H1 (cell line): ENCODE measurements around the gene ADO. TPM values are rescaled to one million over a fixed set of nuclear protein-coding genes. Genes with fewer than 3 reads are reported as not detected.

Experiments used
- BCL11A ChIP-seq, 2 experiments: IDR thresholded peaks; one replicate each; pipeline ENCODE4 v1.6.1; 2011; ENCODE audit warnings: low read depth in 2 of 2, low read length in 2 of 2, mild to moderate bottlenecking in 2 of 2
- CHD7 ChIP-seq: fragments of 300-600 bp; sonication (generic); IDR thresholded peaks from 2 replicates; pipeline ENCODE4 v1.7.1; 2012; ENCODE audit warnings: low read length, moderate library complexity, mild to moderate bottlenecking, inconsistent platforms; ENCODE audit not compliant: insufficient replicate concordance
- HDAC6 ChIP-seq: IDR thresholded peaks from one replicate; pipeline ENCODE4 v1.7.1; 2012; ENCODE audit warnings: low read depth, mild to moderate bottlenecking, inconsistent platforms, low read length, moderate library complexity
- JUN ChIP-seq: IDR thresholded peaks from 2 replicates; pipeline ENCODE4 v1.6.1; 2011; ENCODE audit warnings: low read depth, mild to moderate bottlenecking, improper control_type of control experiment, low read length
- NANOG ChIP-seq: IDR thresholded peaks from 2 replicates; pipeline ENCODE4 v1.6.1; 2011; ENCODE audit warnings: low read length, low read depth, mild to moderate bottlenecking, inconsistent platforms; ENCODE audit not compliant: insufficient read depth, poor library complexity, severe bottlenecking
- RFX5 ChIP-seq: IDR thresholded peaks from 2 replicates; pipeline ENCODE4 v1.6.1; 2011; ENCODE audit warnings: low read depth, low read length, improper control_type of control experiment, borderline replicate concordance
- TAF7 ChIP-seq: optimal IDR thresholded peaks from 2 replicates; pipeline ENCODE3; 2011; ENCODE audit warnings: low read depth, mild to moderate bottlenecking, inconsistent platforms, low read length, moderate library complexity, borderline replicate concordance
- polyA plus RNA-seq, 7 experiments: library from polyadenylated mRNA; depleted of rRNA in 3 of 7; stranded (reverse) in 5 of 7; unstranded in 2 of 7; fragments of >200 nt in 5 of 7; fragments of 200-250 nt in 2 of 7; gene quantifications; 1 replicate in 5 of 7; 2 replicates in 1 of 7; 4 replicates in 1 of 7; pipeline versions ENCODE4 v1.2.1 to v1.2.3, GENCODE V29; 2011 to 2013; ENCODE audit warnings: missing spikeins in 2 of 7, mixed read lengths in 2 of 7
- total RNA-seq: library from RNA; stranded (reverse); fragmentation: NEBNext Ultra II Directional; extraction: Animal tissue kit (Norgen Biotek cat#: 25700); gene quantifications from 2 replicates; pipeline ENCODE4 v1.2.1, GENCODE V29; 2021

The ADO gene
- total and polyA plus RNA-seq, 2 of the 8 experiments (the other 6 are each of a cell fraction or from before 2014, with no cell fraction given), result 18.7 to 27.9 TPM

GRCh38 chr10:62831346-62831745 lies 26.8 kb downstream of the ADO start (continued):
- TF ChIP-seq BCL11A (IDR thresholded peaks at IDR 0.05; ENCODE audit: low read depth in 2 of 2, low read length in 2 of 2), result no peak
- TF ChIP-seq CHD7, result no peak
- TF ChIP-seq TAF7, result no peak
- no peak for TF ChIP-seq NANOG
- TF ChIP-seq HDAC6, result no peak
- no peak for TF ChIP-seq JUN
- TF ChIP-seq RFX5, result no peak
- TF ChIP-seq, all 59 proteins: peak for 0
